ENCODE measurements around the gene F2RL2. TPM values are rescaled to one million over a fixed set of nuclear protein-coding genes. Genes with fewer than 3 reads are reported as not detected.

F2RL2 gene
- total RNA-seq, 3 donors from 2014 or later: 0.17 to 2.4 (median 0.58) TPM

- no peaks in the 10 kb centered on the region for H3K36me3 ChIP-seq (ENCODE audit: low read depth)
- ATAC-seq: no peak
- H3K4me1 ChIP-seq (ENCODE audit: low read depth): peaks cover 7% of the 10 kb centered on the region
Measured at GRCh38 chr5:76602094-76602726, 21.0 kb downstream of the F2RL2 start.

GRCh38 chr5:76601470-76601869 lies 21.7 kb downstream of the F2RL2 start:
- intact Hi-C loops (cut with DNase I, micrococcal nuclease): loop anchor here in 1 of 2 donors (5.0 kb wide), 1 partner anchor 171 kb away; no protein-coding TSS in a partner anchor
- ATAC-seq (peak; percentile 62), DNase-seq (peak in 1 of 3 donors; percentile 62)
- Histone ChIP-seq H3K9me3 (no peaks in the 10 kb centered on the region), H3K36me3 (ENCODE audit: low read depth) (no peaks in the 10 kb centered on the region), H3K4me1 (ENCODE audit: low read depth) (peaks cover 7% of the 10 kb centered on the region), H3K4me3 (no peak overlapping the region)
- peak; percentile 35 for TF ChIP-seq CTCF (IDR thresholded peaks at IDR 0.05)

More at GRCh38 chr5:76602094-76602726, 21.0 kb downstream of the F2RL2 start:
- DNase-seq: no peak
- Histone ChIP-seq H3K4me3 (no peak overlapping the region), H3K9me3 (no peaks in the 10 kb centered on the region)
- intact Hi-C loops (cut with DNase I, micrococcal nuclease): loop anchor here in 1 of 2 donors (5.0 kb wide), 1 partner anchor 170 kb away; no protein-coding TSS in a partner anchor
- no peak for TF ChIP-seq CTCF (IDR thresholded peaks at IDR 0.05)

- no peaks in the 10 kb centered on the region for H3K9me3 ChIP-seq
- intact Hi-C loops (cut with DNase I, micrococcal nuclease): loop anchor here in 1 of 2 donors (5.0 kb wide), 1 partner anchor 172 kb away; no protein-coding TSS in a partner anchor
- H3K4me1 ChIP-seq (ENCODE audit: low read depth): peaks cover 7% of the 10 kb centered on the region
- DNase-seq (no peak), ATAC-seq (no peak)
- no peaks in the 10 kb centered on the region for H3K36me3 ChIP-seq (ENCODE audit: low read depth)
- TF ChIP-seq CTCF (IDR thresholded peaks at IDR 0.05): no peak
- no peak overlapping the region for H3K4me3 ChIP-seq
Measured at GRCh38 chr5:76600716-76601115, 22.5 kb downstream of the F2RL2 start.

DNA sequence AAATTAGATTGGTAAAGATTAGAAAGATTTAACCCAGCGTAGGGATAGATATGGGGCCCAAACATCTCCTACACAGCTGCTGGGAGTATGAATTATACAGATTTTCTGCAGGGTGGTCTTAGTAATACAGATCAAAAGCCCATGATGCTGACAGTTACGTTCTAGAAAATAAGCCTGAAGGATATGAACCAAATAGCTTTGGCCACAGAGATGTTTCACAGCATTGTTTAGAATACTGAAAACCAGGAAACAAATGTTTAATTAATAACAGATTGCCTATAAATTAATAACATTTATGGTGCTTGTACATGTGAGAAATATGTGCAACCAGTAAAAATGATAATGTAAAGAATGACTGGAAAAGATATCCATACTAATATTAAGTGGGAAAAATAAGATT lies 24.7 kb downstream of the F2RL2 start:
- intact Hi-C loops (cut with DNase I, micrococcal nuclease): no loop called here
- TF ChIP-seq CTCF (IDR thresholded peaks at IDR 0.05): no peak
- no peak for DNase-seq

DNA sequence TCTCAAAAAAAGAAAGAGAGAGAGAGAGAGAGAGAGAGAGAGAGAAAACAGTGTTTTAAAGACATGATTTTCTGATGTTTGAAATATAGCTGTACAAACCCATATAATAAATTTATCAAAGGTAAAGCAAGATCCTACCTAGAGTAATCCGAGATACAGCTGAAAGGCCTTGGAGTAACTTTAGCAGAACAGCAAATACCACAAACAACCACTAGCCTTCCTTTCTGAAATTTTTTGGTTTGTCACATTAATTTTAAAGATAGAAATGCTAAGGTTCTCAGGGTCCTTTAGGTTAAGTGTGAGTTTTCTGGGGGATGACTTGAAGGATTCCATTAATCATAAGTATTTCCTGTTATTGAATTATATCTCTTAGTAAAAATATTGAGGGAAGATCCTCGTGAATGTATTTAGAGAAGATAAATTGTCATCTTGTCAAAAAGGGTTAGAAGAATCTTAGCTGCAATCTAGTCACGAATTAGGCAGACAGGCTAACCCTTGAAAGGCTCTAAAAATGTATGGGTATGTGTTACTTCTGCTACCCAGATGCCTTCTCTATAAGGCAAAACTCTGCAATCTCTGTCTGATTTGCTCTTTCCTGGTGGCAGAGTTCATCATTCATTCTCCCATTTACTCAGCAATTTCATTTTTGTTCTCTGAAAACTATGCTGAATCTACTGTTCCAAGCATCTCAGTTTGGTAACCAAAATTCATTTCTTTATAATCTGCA lies 27.3 kb downstream of the F2RL2 start:
- Histone ChIP-seq H3K9me3 (no peaks in the 10 kb centered on the region), H3K4me1 (ENCODE audit: low read depth) (no peaks in the 10 kb centered on the region), H3K36me3 (ENCODE audit: low read depth) (no peaks in the 10 kb centered on the region), H3K4me3 (no peak overlapping the region)
- no peak for ATAC-seq
- intact Hi-C loops (cut with DNase I, micrococcal nuclease): no loop called here
- no peak for DNase-seq
- TF ChIP-seq CTCF (IDR thresholded peaks at IDR 0.05): no peak

More for the DNA sequence above, 24.7 kb downstream of the F2RL2 start:
- Histone ChIP-seq H3K9me3 (no peaks in the 10 kb centered on the region), H3K4me1 (ENCODE audit: low read depth) (no peaks in the 10 kb centered on the region), H3K36me3 (ENCODE audit: low read depth) (no peaks in the 10 kb centered on the region), H3K4me3 (no peak overlapping the region)
- ATAC-seq: no peak

All from mucosa of descending colon (tissue), 3 donors.